Tibial nerve (tissue), 3 donors: Measurements from ENCODE around the gene CABLES2.

Experiments used
- POLR2A ChIP-seq, 2 donors: fragments of 450-650 bp; IDR thresholded peaks; one replicate each; pipeline ENCODE4 v1.6.1; 2017; ENCODE audit warnings: antibody characterized with exemption in 2 of 2, mild to moderate bottlenecking in 2 of 2, moderate library complexity in 2 of 2
- TF ChIP-seq, protein P1 (sequence below), 5 experiments: fragments of 200-600 bp in 3 of 5; fragments of 450-650 bp in 2 of 5; sonication (generic) in 3 of 5; IDR thresholded peaks; one replicate each; pipeline ENCODE4 v1.5.1; 2016 to 2019; ENCODE audit warnings: antibody characterized with exemption in 5 of 5, mild to moderate bottlenecking in 3 of 5, moderate library complexity in 2 of 5

DNA sequence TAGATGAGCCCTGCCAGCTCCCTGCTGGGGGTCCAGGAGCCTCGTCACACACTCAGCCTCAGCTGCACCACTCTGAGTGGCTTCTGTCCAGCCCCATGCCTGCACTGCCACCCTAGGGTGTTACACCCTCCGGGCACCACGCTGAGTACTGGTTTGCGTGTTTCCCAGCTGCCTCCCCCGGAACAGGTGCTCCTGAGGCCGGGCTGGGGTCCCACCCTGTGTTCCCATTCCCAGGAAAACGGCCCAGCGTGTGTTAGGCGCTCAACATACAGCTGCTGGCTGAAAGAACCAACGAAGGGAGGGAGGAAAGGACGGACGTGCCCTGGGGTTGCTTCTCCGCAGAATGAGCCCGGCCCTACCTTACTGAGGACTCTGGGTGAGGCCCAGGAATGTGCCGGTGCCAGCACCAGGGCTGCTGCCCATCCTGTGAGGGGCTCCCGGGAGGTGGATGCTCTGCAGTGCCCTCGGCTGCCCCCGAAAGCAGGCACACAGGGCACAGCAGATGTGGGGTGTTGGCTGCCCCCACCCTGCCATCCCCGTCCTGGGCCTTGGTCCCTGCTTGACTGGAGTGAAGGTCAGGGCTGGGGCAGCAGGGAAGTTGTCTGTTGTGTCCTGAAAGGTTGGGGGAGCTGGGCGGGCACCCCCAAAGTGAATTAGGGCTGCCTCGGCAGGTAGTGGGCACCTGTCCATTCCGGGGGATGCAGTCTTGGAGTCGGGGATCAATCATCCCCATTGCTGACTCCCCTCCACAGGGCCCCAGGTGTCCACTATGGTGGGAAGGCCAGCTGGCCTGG is 56.3 kb downstream of the CABLES2 start:
- TF ChIP-seq, protein P1, sequence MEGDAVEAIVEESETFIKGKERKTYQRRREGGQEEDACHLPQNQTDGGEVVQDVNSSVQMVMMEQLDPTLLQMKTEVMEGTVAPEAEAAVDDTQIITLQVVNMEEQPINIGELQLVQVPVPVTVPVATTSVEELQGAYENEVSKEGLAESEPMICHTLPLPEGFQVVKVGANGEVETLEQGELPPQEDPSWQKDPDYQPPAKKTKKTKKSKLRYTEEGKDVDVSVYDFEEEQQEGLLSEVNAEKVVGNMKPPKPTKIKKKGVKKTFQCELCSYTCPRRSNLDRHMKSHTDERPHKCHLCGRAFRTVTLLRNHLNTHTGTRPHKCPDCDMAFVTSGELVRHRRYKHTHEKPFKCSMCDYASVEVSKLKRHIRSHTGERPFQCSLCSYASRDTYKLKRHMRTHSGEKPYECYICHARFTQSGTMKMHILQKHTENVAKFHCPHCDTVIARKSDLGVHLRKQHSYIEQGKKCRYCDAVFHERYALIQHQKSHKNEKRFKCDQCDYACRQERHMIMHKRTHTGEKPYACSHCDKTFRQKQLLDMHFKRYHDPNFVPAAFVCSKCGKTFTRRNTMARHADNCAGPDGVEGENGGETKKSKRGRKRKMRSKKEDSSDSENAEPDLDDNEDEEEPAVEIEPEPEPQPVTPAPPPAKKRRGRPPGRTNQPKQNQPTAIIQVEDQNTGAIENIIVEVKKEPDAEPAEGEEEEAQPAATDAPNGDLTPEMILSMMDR (IDR thresholded peaks at IDR 0.05) = no peak
- TF ChIP-seq POLR2A (IDR thresholded peaks at IDR 0.05) = no peak
